Ureter (tissue), 1 donor: Measurements from ENCODE around the gene GALNT18. TPM values are rescaled to one million over a fixed set of nuclear protein-coding genes. Genes with fewer than 3 reads are reported as not detected.

Experiments used
- DNase-seq: peaks from one replicate; pipeline ENCODE4 v3.0.0-alpha.2; 2020; ENCODE audit warnings: low spot score
- total RNA-seq: library from RNA; stranded (reverse); gene quantifications from one replicate; pipeline ENCODE4 v1.2.4, GENCODE V29; 2023
- donor health status: DM: yes; HTN: yes; CAD: no.

GALNT18 gene
- total RNA-seq, 1 donor from 2014 or later = 13.3 TPM

GRCh38 chr11:11587122-11587521, 34.7 kb downstream of the GALNT18 start:
- no peak for DNase-seq

- DNase-seq = no peak
These were observed 35.3 kb downstream of the GALNT18 start for GRCh38 chr11:11586465-11586864.

DNA sequence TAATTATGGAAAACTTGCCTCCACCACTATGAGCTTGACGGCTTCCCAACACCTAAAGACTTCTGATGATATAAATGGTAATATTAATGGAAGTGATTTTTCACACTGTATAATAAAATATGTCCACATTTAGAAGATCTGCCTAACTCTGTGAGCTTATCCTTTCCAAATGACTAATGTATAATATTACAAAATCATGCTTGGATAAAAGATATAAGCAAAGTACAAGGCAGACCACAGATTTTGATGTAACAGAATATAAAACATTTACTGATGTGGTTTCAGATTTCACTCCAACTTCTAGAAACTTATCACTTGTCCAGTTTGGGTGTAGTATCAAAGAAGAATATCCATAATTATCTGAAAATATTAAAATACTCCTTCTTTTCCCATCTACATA, 36.9 kb downstream of the GALNT18 start:
- DNase-seq = no peak

DNA sequence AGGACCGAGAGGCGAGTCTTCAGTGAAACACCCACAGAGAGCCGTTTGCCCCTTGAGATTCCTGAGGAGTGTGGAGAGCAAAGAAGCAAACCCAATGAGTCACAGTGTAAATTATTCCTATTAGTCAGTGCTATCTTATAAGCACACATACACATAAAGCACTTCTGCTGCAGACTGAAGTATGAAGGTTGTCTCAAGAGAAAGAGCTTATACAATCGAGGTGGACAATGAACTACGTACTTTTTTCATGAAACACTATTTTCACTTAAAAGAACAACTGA, 37.3 kb downstream of the GALNT18 start:
- no peak for DNase-seq

- DNase-seq = no peak
These were observed 37.8 kb downstream of the GALNT18 start for GRCh38 chr11:11583801-11584529.

DNA sequence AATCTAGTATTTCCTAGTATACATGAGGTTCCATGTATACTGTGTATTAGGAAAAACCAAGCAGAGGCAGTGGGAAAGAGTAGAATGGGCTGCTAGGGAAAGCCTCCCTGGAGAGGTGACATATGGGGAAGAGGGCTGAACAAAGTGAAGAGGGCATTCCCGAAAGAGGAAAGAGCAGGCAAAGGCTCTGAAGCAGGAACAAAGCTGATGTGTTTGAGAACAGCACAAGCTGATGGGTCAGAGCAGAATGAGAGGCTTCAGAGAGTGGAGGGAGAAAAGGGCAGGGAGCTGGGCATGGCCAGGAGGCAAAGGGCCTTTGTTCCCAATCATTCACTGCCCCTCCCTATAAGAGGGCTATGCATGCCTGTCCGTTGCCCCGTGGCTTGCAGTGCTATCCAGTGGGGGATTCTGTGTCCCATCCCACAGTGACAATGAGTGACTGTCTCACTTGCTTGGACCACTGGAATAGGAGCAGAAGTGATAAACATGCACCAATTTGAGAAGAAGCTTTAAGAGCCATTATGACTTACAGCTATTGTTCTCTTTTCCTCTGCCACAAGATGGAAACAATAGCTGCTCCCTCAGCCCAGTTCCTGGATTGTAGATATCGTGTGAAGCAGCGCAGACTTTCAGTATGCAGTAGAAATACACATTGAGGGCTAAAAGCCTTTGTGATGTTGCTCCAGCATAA, 39.6 kb downstream of the GALNT18 start:
- DNase-seq = no peak

GRCh38 chr11:11581481-11581880, 40.3 kb downstream of the GALNT18 start:
- DNase-seq = no peak

DNA sequence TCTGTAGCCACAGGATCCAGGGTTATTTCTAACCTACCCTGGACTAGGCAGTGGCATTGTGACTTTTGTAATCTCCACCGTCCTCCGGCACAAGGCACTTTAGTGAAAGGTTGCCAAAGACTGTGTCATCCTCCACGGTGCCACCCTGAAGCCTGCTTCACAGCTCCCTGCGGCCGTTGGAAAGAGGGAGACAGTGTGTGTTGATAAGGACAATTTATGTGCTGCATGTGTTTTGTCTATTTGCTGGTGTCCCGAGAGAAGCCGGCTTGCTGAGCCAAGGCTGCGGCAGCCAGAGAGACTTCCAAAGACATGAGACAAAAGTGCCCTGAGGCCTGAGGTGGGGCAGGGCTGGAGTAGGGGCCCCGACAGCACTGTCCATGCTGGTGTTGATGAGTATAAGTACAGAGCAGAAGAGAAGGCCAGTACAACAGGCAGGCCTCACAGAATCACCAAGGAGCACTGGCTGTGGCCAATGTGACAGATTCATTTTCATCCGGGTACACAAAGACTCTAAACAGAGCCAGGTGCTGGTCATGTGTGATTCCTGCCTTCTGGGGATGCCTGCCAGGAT, 40.9 kb downstream of the GALNT18 start:
- no peak for DNase-seq

DNA sequence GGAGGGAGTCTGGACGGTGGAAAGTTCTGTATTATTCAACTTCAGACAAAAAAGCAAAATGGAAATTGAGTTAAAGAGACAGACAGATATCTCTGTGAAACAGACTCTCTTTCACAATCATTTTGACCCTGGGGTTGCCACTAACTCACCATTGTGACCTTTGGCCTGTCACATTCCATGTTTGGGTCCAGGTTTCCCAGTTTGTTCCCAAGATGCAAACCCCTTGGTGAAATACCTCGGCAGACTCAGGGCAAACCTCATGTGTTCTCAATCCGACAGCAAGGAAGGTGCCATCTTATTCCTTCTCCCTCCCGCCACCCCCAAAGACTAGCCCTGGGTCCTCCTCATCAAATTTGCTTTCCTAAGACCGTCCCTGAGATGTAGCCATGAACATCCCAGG, 41.8 kb downstream of the GALNT18 start:
- DNase-seq = no peak

DNA sequence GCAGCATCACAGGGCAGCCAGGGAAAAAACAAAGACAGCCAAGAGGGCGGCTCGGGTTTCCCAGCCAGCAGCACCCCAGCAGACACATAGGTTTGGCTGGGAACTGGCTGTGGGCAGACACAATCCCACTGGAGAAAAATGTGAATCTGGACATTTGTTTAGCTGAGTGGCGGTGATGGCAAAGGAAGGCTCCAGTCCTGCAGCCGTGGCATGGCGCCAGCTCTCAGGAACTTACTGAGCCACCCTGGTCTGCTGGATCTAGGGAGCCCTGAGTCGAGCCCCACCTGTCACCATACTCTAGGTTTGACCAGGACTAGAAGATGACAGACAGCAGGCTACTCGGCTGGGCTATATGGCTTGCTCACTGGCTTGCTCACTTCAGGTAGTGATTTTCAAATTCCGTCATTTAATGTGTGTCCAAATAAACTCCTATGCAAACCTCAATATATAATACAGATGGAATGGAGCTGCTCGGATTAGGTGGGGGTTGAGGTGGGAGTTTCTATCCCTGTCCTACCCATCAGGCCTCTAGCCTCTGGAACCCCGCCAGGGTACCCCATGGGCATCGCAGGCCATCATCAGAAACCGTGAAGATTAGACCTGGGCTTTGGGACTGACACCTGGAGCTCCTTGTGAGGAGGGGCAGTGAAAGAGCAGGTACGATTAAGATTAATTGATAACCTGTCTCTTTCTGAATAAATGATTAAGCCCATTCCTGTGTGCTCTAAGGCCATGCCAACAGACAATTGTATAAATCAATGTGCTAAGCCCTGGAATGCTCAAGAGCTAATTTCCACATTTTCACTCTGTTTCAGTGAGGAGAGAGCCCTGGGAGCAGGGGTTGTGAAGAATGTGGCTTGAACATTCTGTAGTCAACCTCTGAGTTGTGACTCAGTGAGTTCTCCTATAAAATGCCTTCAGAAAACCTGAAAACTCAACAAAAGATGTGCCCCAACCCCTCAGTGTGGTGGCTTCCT, 42.5 kb downstream of the GALNT18 start:
- no peak for DNase-seq

DNA sequence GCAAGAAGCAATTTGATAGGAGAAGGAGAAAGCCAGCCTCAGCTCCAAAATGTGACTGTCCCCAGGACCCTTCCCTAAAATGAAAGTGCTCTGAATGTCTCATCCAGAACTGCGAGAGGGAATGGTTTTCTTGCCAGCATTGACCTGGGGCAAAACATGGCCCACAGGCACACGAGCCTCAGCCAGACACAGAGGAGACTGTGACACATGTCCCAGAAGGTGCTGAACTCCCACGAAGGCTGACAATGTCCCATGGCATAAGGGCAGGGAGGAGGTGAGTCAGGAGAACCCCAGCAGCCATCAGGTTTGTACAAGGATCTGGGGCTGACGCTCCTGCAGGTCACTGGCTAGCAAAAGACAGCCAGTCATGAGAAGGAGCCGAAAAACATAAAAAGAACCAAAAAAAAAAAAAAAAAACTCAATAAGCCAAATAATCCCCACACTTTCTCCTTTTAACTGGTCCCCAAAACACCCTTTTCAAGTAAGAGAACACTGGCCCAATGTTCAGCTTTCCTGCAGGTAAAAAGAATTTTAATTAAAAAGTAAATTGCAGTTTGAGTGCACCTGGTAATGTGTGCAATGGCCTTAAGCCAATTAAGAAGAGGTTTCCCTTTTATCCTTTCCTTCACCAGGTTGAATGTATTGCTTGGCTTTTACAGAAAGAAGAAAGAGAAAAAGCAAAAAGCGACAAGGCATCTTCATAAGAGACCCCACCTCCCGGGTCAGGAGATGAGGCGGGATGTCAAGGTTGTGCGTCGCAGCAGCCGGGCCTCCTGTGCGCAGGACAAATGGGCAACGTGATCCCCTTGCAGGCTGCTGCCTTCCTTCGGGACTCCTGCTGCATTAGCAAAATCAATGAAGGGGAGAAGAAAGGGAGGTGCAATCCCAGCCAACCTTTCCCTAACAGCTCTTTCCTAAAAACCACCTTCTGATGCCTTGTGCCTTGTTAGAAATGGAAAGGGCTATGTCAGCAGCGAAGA, 43.6 kb downstream of the GALNT18 start:
- no peak for DNase-seq

- DNase-seq = no peak
These were observed 44.5 kb downstream of the GALNT18 start for GRCh38 chr11:11577251-11577855.

DNA sequence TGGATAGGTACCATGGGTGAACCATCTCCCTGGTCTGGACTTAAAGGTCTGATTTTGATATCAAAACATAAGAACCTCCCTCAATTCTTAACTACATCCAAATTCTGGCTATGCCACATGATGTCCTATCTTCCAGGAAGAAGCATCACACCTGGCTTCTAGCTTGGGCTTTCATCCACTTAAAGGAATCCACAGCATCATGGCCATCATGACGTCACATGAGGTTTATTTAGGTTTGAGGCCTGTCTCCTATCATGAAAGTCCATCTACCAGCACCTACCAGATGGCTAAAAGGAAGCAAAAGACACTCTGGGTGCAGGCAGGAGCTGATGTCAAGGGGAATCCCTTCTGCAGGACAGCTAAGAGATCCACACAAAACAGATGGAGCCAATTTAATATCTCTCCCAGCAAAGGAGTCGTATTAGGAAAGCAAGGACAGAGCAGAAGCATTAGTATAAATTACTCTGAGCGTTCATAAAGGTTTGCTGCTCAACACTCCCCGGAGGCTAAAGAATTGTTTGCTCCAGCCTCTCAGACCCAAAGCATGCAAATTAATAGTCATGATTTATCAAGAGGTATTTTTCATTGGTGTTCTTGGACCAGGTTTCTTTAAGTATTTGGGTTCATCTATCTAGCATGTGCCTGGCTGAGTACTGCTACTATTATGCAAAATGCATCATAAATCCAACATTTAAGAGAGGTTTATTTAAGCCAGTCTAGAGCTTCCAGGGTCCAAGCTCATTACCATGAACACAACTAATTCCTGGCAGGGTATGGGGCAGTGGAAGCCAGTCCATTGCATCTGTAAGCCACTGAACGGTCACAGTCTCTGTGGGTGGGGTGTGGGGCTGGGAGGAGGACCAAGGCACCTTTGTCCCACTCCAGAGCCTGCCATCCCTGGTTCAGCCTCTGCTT, 47.2 kb downstream of the GALNT18 start:
- no peak for DNase-seq

GRCh38 chr11:11572386-11572785, 49.4 kb downstream of the GALNT18 start:
- DNase-seq = no peak

- no peak for DNase-seq
These were observed 49.9 kb downstream of the GALNT18 start for GRCh38 chr11:11571893-11572292.

DNA sequence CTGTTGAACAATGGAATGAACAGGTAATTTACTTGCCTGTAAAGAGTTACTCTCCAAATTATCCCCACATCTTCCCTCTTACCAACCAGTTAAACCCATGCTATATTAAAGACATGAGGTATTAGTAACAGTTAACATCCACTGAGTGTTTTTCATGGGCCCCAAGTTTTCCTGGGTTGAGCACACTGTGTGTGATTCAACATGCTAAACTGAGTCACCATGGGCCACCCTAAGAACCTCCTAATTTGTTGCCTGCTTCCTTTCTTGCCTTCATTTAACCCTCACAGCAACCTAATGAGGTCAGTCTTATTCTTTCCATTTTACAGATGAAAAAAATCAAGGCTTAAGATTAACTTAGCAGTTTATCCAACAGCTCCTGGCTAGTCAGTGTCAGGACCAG, 51.0 kb downstream of the GALNT18 start:
- no peak for DNase-seq

DNA sequence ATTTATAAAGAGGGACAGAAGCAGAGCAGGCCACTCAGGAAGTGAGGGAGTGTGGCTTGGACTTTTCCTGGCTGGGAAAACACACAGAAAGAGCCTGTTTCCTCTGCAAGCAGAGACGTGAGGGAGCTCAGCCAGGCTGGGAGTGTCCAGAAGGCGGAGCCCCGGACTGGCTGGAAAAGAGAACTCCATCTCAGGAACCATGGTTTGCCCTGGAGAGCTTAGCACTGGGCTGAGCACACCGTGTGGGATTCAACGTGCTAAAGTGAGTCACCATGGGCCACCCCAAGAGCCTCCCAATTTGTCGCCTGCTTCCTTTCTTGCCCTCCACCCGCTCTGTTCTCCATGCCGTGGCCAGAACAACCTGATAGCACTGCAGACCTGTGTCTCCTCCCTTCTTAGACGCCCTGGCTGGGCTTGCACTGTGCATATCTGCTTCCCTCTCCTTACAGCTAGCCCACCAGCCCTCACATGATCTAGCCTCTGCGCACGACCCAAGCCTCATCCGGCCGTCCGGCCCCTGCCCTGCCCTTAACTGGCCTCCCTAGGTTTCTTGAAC, 51.8 kb downstream of the GALNT18 start:
- peak; percentile 60 for DNase-seq

GRCh38 chr11:11568651-11569229, 53.1 kb downstream of the GALNT18 start:
- no peak for DNase-seq
